A673 (cell line): ENCODE results near the gene VAT1L.
A peak's percentile ranks its signal among the peaks of the same experiment; 100 is the strongest.

ENCODE experiments used
- CTCF ChIP-seq: fragments of 300-800, 200-600 bp; sonication (generic); conservative IDR thresholded peaks from 2 replicates; pipeline ENCODE4 v1.5.1; 2017; ENCODE audit warnings: low read depth, mild to moderate bottlenecking, antibody characterized with exemption, low read length, moderate library complexity, mixed read lengths
- EZH2 ChIP-seq: fragments of 200-600 bp; sonication (generic); IDR thresholded peaks from 2 replicates; pipeline ENCODE4 v1.6.1; 2017; ENCODE audit warnings: borderline replicate concordance, low read depth, mild to moderate bottlenecking, mixed read lengths, antibody characterized with exemption, low read length; ENCODE audit not compliant: poor library complexity, severe bottlenecking

GRCh38 chr16:77788181-77789084, at the start of gene VAT1L:
- TF ChIP-seq CTCF, result no peak
- peak; percentile 3 for TF ChIP-seq EZH2
